Measurements from ENCODE around the gene NPIPA7.
"Not testable (repeated sequence)": the region's sequence is repeated elsewhere in the genome, so short reads cannot be mapped to it uniquely, and the experiment has no call there.

NPIPA7 gene

DNA sequence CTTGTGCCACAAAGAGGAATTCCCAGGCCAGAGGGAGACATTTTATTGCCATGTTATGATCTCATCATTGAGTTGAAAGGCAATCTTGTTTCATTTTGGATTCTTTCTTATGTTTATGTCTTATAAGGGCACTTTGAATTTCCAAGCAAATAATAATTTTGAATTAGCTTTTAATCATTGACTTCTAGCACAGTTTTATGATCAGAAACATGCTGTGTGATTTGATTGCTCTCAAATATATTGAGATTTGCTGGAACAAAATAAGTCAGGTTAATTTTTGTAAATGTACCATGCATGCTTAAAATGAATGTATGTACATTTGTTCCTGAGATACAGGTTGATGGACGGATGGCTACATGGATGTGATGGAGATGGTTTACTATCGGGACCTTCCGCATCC, at the start of gene NPIPA7:
Gene NPIPA7, plus strand, starts transcription at position 301 of the 400 bp plus-strand sequence. CDS start 105 bp downstream, outside the sequence.
- not testable (repeated sequence) for DNase-seq (ENCODE audit: low spot score)

DNA sequence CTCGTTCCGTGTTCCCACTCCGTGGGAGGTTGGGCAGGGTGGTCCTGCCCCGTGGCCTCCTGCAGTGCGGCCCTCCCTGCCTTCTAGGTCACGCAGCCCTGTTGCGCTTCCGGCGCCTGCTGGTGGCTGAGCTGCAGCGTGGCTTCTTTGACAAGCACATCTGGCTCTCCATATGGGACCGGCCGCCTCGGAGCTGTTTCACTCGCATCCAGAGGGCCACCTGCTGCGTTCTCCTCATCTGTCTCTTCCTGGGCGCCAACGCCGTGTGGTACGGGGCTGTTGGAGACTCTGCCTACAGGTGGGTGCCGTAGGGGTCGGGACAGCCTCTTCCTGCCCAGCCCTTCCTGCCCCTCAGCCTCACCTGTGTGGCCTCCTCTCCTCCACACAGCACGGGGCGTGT, 47.5 kb upstream of the NPIPA7 start:
- not testable (repeated sequence) for DNase-seq (ENCODE audit: low spot score)

DNA sequence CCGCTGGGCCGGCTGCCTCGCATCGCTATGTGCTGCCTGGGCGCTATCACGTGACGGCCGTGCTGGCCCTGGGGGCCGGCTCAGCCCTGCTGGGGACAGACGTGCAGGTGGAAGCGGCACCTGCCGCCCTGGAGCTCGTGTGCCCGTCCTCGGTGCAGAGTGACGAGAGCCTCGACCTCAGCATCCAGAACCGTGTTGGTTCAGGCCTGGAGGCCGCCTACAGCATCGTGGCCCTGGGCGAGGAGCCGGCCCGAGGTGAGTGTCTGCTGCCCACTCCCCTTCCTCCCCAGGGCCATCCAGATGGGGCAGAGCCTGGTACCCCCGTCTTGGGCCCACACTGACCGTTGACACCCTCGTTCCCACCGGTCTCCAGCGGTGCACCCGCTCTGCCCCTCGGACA, 21.4 kb upstream of the NPIPA7 start:
- not testable (repeated sequence) for DNase-seq (ENCODE audit: low spot score)

DNA sequence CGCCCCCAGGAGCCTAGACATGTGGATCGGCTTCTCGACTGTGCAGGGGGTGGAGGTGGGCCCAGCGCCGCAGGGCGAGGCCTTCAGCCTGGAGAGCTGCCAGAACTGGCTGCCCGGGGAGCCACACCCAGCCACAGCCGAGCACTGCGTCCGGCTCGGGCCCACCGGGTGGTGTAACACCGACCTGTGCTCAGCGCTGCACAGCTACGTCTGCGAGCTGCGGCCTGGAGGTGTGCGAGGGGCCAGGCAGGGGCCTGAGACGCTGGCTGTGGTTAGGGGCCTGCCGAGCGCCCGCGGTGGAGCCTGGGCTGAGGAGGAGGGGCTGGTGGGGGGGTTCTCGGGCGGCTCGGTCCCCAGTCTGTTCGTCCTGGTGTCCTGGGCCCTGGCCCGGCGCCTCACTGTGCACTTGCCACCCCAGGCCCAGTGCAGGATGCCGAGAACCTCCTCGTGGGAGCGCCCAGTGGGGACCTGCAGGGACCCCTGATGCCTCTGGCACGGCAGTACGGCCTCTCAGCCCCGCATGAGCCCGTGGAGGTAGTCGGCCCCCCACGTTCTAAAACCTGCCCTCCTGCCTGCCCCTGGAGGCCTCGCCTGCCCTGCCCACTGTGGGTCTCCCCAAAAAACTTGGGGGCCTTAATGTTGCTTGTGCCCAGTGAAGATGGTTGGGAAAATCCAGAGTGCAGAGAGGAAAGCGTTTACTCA, 20.2 kb upstream of the NPIPA7 start:
- DNase-seq (ENCODE audit: low spot score) = not testable (repeated sequence)

- not testable (repeated sequence) for DNase-seq (ENCODE audit: low spot score)
These were observed 15.3 kb upstream of the NPIPA7 start for GRCh38 chr16:16363595-16363994.

GRCh38 chr16:16364100-16364499, 14.8 kb upstream of the NPIPA7 start:
- DNase-seq (ENCODE audit: low spot score) = not testable (repeated sequence)

GRCh38 chr16:16364701-16365100, 14.2 kb upstream of the NPIPA7 start:
- not testable (repeated sequence) for DNase-seq (ENCODE audit: low spot score)

DNA sequence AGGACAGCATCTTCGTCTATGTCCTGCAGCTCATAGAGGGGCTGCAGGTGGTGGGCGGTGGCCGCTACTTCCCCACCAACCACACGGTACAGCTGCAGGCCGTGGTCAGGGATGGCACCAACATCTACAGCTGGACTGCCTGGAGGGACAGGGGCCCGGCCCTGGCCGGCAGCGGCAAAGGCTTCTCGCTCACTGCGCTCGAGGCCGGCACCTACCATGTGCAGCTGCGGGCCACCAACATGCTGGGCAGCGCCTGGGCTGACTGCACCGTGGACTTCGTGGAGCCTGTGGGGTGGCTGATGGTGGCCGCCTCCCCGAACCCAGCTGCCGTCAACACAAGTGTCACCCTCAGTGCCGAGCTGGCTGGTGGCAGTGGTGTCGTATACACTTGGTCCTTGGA, 13.6 kb upstream of the NPIPA7 start:
- DNase-seq (ENCODE audit: low spot score) = not testable (repeated sequence)

GRCh38 chr16:16365851-16366250, 13.1 kb upstream of the NPIPA7 start:
- not testable (repeated sequence) for DNase-seq (ENCODE audit: low spot score)

- DNase-seq (ENCODE audit: low spot score) = not testable (repeated sequence)
These were observed 12.2 kb upstream of the NPIPA7 start for GRCh38 chr16:16366552-16367284.

DNA sequence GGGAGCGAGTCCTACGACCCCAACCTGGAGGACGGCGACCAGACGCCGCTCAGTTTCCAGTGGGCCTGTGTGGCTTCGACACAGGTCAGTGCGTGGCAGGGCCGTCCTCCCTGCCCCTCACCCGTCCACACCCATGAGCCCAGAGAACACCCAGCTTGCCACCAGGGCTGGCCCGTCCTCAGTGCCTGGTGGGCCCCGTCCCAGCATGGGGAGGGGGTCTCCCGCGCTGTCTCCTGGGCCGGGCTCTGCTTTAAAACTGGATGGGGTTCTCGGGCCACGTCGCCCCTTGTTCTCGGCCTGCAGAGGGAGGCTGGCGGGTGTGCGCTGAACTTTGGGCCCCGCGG, 11.7 kb upstream of the NPIPA7 start:
- DNase-seq (ENCODE audit: low spot score) = not testable (repeated sequence)

GRCh38 chr16:16369081-16369856, 9.7 kb upstream of the NPIPA7 start:
- not testable (repeated sequence) for DNase-seq (ENCODE audit: low spot score)

GRCh38 chr16:16371136-16371735, 7.7 kb upstream of the NPIPA7 start:
- DNase-seq (ENCODE audit: low spot score) = not testable (repeated sequence)

- DNase-seq (ENCODE audit: low spot score) = not testable (repeated sequence)
These were observed 4.7 kb upstream of the NPIPA7 start for GRCh38 chr16:16374192-16374591.

DNA sequence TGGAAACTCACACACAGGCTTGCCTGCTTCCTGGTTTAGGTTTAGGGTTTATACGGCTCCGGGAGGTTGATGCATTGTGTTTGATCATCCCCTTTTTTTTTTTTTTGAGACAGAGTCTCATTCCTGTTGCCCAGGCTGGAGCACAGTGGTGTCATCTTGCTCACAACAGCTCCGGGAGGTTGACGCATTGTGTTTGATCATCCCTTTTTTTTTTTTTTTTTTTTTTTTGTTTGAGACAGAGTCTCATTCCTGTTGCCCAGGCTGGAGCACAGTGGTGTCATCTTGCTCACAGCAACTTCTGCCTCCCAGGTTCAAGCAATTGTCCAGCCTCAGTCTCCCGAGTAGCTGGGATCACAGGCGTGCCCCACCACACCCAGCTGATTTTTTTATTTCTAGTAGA, 20.7 kb downstream of the NPIPA7 start:
- DNase-seq (ENCODE audit: low spot score) = not testable (repeated sequence)

DNA sequence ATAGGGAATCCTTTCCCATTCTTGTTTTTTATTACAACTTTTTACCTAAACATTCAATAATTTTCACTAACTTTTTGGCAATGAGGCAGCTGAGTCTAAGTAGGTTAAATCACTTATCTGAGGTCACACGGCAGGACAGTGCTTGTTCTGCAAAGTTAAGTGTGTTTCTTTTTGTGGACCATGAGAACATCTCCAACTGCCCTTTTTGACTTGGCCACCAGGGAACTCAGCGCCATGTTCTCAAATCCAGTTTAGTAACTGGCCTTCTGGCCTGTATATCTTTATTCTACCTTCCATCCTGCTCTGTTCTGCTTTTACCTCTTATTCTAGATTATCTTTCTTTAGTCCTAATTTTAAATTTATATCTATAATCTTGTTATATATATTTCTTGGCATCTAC, 23.4 kb downstream of the NPIPA7 start:
- not testable (repeated sequence) for DNase-seq (ENCODE audit: low spot score)

DNA sequence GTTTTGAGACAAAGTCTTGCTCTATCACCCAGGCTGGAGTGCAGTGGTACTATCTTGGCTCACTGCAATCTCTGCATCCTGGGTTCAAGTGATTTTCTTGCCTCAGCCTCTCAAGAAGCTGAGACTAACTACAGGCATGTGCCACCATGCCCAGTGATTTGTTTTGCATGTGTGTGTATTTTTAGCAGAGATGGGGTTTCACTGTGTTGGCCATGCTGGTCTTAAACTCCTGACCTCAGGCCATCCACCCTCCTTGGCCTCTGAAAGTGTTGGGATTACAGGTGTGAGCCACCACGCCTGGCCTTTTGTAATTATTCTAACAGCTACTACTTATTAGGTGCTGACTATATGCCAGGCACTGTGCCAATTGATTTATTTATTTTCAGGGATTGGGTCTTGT, 25.3 kb downstream of the NPIPA7 start:
- DNase-seq (ENCODE audit: low spot score) = not testable (repeated sequence)

DNA sequence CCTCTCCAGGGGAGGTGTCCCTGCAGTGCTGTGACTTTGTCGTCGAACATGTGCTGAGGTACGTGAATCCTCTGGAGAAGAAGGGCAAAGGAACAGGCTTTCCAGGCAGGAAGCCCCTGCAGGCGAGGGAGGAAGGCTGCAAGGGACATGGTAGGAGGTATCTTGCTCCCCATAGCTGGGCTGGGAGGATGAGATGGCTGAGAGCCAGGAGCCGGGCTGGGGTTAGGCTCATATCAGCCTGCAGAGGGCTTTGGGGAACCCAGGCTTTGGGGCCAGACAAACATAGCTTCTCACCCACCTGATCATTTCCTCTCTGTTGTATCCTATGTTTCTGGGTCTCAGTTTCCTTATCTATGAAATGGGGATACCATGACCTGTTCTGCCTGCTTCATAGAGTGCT, 26.5 kb downstream of the NPIPA7 start:
- not testable (repeated sequence) for DNase-seq (ENCODE audit: low spot score)

DNA sequence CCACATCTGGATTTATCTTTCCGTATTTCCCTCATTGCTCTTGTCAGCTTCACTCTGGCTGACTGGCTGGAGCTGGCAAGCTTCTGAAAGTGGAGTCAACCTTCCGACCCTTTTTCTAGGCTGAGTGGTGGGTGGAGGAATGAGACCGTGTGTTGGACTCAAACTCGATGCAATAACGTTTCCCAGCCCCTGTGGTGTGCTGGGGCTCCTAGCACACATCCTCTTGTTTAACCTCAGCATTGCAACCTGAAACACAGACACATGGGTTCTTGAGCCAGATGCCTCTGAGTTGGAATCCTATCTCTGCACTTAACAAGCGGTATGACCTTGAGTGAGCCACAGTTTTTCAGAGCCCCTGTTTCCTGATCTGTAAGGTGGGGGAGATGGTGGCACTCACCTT, 29.5 kb downstream of the NPIPA7 start:
- not testable (repeated sequence) for DNase-seq (ENCODE audit: low spot score)

- DNase-seq (ENCODE audit: low spot score) = not testable (repeated sequence)
These were observed 34.8 kb downstream of the NPIPA7 start for GRCh38 chr16:16413773-16414172.

GRCh38 chr16:16417071-16417470, 38.1 kb downstream of the NPIPA7 start:
- not testable (repeated sequence) for DNase-seq (ENCODE audit: low spot score)

GRCh38 chr16:16417914-16418544, 39.1 kb downstream of the NPIPA7 start:
- DNase-seq (ENCODE audit: low spot score) = not testable (repeated sequence)

Measured in germinal center (tissue), 1 donor.